Uterus (tissue), 4 donors: ENCODE measurements around the gene SYNJ2. TPM values are rescaled to one million over a fixed set of nuclear protein-coding genes. Genes with fewer than 3 reads are reported as not detected.

ENCODE experiments used
- DNase-seq, 2 donors: peaks; one replicate each; pipeline ENCODE4 v3.0.0-alpha.2; 2019 to 2020
- H3K27ac ChIP-seq, 2 donors: fragments of 200-600 bp; sonication (generic); 1 replicate in 1 of 2; 2 replicates in 1 of 2; pipeline ENCODE4 v1.5.1; 2016 to 2018
- H3K27me3 ChIP-seq, 2 donors: fragments of 200-600 bp; sonication (generic); one replicate each; pipeline ENCODE4 v1.5.1; 2018 to 2019; ENCODE audit warnings: control low read depth in 1 of 2
- H3K36me3 ChIP-seq, 2 donors: fragments of 200-600 bp; sonication (generic); one replicate each; pipeline ENCODE4 v1.5.1; 2019; ENCODE audit warnings: control low read depth in 1 of 2
- H3K4me1 ChIP-seq, 2 donors: fragments of 200-600 bp; sonication (generic); one replicate each; pipeline ENCODE4 v1.5.1; 2018 to 2019; ENCODE audit warnings: control low read depth in 1 of 2
- H3K4me3 ChIP-seq, 2 donors: fragments of 200-600 bp; sonication (generic); 1 replicate in 1 of 2; 2 replicates in 1 of 2; pipeline ENCODE4 v1.5.1; 2018 to 2019; ENCODE audit warnings: mild to moderate bottlenecking in 1 of 2
- H3K9me3 ChIP-seq, 2 donors: fragments of 200-600 bp; sonication (generic); one replicate each; pipeline ENCODE4 v1.5.1; 2019; ENCODE audit warnings: control low read depth in 1 of 2
- CTCF ChIP-seq, 4 experiments: fragments of 200-600 bp in 2 of 4; fragments of 450-650 bp in 2 of 4; sonication (generic) in 2 of 4; IDR thresholded peaks; one replicate each; pipeline ENCODE4 v1.5.1; 2016 to 2019; ENCODE audit warnings: antibody characterized with exemption in 4 of 4, mild to moderate bottlenecking in 2 of 4, moderate library complexity in 1 of 4
- POLR2A ChIP-seq, 2 donors: fragments of 450-650 bp; IDR thresholded peaks; one replicate each; pipeline ENCODE4 v1.6.1; 2016; ENCODE audit warnings: antibody characterized with exemption in 2 of 2, mild to moderate bottlenecking in 1 of 2, moderate library complexity in 1 of 2
- intact Hi-C: fragments of 100-400 bp; cut with DNase I; formaldehyde crosslinking; loops from one replicate; pipeline ENCODE4 v1.15.1; 2023; ENCODE audit warnings: low total_unique reads
- total RNA-seq, 4 donors: library from RNA; depleted of rRNA in 3 of 4; stranded (reverse); fragments of >200 nt in 3 of 4; gene quantifications; one replicate each; pipeline versions ENCODE4 v1.1.0 to v1.2.4, GENCODE V29; 2014 to 2023
- donor health status: DM: yes; HTN: yes; CAD: no.

Gene SYNJ2
- total RNA-seq, 4 donors from 2014 or later = 9.5 to 32.2 (median 13.5) TPM

- H3K9me3 ChIP-seq = no peaks in the 10 kb centered on the region
- intact Hi-C loops = no loop called here
- TF ChIP-seq CTCF (IDR thresholded peaks at IDR 0.05) (no peak), POLR2A (IDR thresholded peaks at IDR 0.05) (no peak)
These were observed 17.7 kb downstream of the SYNJ2 start for GRCh38 chr6:157999168-158000051.

GRCh38 chr6:158000530-158001307, 19.1 kb downstream of the SYNJ2 start:
- intact Hi-C loops = no loop called here

More at GRCh38 chr6:157999168-158000051, 17.7 kb downstream of the SYNJ2 start:
- Histone ChIP-seq H3K36me3 (no peaks in the 10 kb centered on the region), H3K27ac (peak overlapping the region; percentile 56 to 63), H3K4me1 (peaks cover 11 to 14% of the 10 kb centered on the region in 2 donors), H3K27me3 (no peaks in the 10 kb centered on the region), H3K4me3 (no peak overlapping the region)
- DNase-seq = no peak

GRCh38 chr6:158002249-158002950, 20.7 kb downstream of the SYNJ2 start:
- no peaks in the 10 kb centered on the region for H3K27me3 ChIP-seq
- no peak for DNase-seq
- no peaks in the 10 kb centered on the region for H3K9me3 ChIP-seq
- peak overlapping the region; percentile 88 to 97 for H3K27ac ChIP-seq
- H3K4me1 ChIP-seq = peaks cover 11 to 18% of the 10 kb centered on the region in 2 donors
- no peaks in the 10 kb centered on the region for H3K36me3 ChIP-seq
- intact Hi-C loops = no loop called here
- H3K4me3 ChIP-seq = no peak overlapping the region
- TF ChIP-seq CTCF (IDR thresholded peaks at IDR 0.05) = no peak
- no peak for TF ChIP-seq POLR2A (IDR thresholded peaks at IDR 0.05)

More at GRCh38 chr6:158000530-158001307, 19.1 kb downstream of the SYNJ2 start:
- DNase-seq = no peak
- Histone ChIP-seq H3K9me3 (no peaks in the 10 kb centered on the region), H3K27ac (peak overlapping the region; percentile 56 to 88), H3K36me3 (no peaks in the 10 kb centered on the region), H3K4me3 (no peak overlapping the region), H3K27me3 (no peaks in the 10 kb centered on the region), H3K4me1 (peaks cover 11 to 18% of the 10 kb centered on the region in 2 donors)
- TF ChIP-seq CTCF (IDR thresholded peaks at IDR 0.05) = no peak
- TF ChIP-seq POLR2A (IDR thresholded peaks at IDR 0.05) = no peak

- peak; percentile 74 to 80 for DNase-seq
- H3K4me1 ChIP-seq = peaks cover 11 to 18% of the 10 kb centered on the region in 2 donors
- H3K4me3 ChIP-seq = no peak overlapping the region
These were observed 21.5 kb downstream of the SYNJ2 start for GRCh38 chr6:158002951-158003853.

More at GRCh38 chr6:158002951-158003853, 21.5 kb downstream of the SYNJ2 start:
- Histone ChIP-seq H3K9me3 (no peaks in the 10 kb centered on the region), H3K27ac (peak overlapping the region; percentile 88 to 97), H3K27me3 (no peaks in the 10 kb centered on the region), H3K36me3 (no peaks in the 10 kb centered on the region)
- TF ChIP-seq CTCF (IDR thresholded peaks at IDR 0.05) = no peak
- TF ChIP-seq POLR2A (IDR thresholded peaks at IDR 0.05) = peak in 1 of 2 donors; percentile 44
- intact Hi-C loops = no loop called here
